GM20431 (cell line): Measurements from ENCODE around the gene KRT4.
"Not testable (repeated sequence)": the region's sequence is repeated elsewhere in the genome, so short reads cannot be mapped to it uniquely, and the experiment has no call there.

Experiments
- in situ Hi-C: fragments of 300-500 bp; cut with MseI, MboI; formaldehyde crosslinking; loops from one replicate; pipeline ENCODE4 v1.15.0; 2020; ENCODE audit warnings: low sequenced_read_pairs; ENCODE audit not compliant: unreplicated experiment

The KRT4 gene

GRCh38 chr12:52813885-52814709 lies at the start of gene KRT4:
TSS of gene KRT4 (minus strand) at chr12:52814116. CDS start at chr12:52814058, 58 bp downstream.
- in situ Hi-C loops = no loop called here

GRCh38 chr12:52862023-52862422 lies 48.1 kb upstream of the KRT4 start:
- in situ Hi-C loops = no loop called here

- in situ Hi-C loops = no loop called here
These were observed 47.6 kb upstream of the KRT4 start for GRCh38 chr12:52861511-52861910.

GRCh38 chr12:52860102-52860823 lies 46.3 kb upstream of the KRT4 start:
- in situ Hi-C loops = no loop called here

- in situ Hi-C loops = no loop called here
These were observed 43.6 kb upstream of the KRT4 start for GRCh38 chr12:52857500-52857899.

GRCh38 chr12:52856787-52857186 lies 42.9 kb upstream of the KRT4 start:
- in situ Hi-C loops = no loop called here

- in situ Hi-C loops = not testable (repeated sequence)
These were observed 42.2 kb upstream of the KRT4 start for GRCh38 chr12:52856077-52856476.

GRCh38 chr12:52851787-52852186 lies 37.9 kb upstream of the KRT4 start:
- in situ Hi-C loops = no loop called here

GRCh38 chr12:52850681-52851080 lies 36.8 kb upstream of the KRT4 start:
- in situ Hi-C loops = no loop called here

- in situ Hi-C loops = no loop called here
These were observed 35.6 kb upstream of the KRT4 start for GRCh38 chr12:52849511-52849910.

GRCh38 chr12:52848661-52849255 lies 34.8 kb upstream of the KRT4 start, which contains the start of gene KRT78:
TSS of gene KRT78 (minus strand) at chr12:52848994. CDS start at chr12:52848930, 64 bp downstream.
- in situ Hi-C loops = no loop called here

GRCh38 chr12:52847335-52848102 lies 33.6 kb upstream of the KRT4 start:
- in situ Hi-C loops = no loop called here

- in situ Hi-C loops = no loop called here
These were observed 32.5 kb upstream of the KRT4 start for GRCh38 chr12:52846356-52846970.

GRCh38 chr12:52845946-52846345 lies 32.0 kb upstream of the KRT4 start:
- in situ Hi-C loops = no loop called here

GRCh38 chr12:52844386-52844785 lies 30.5 kb upstream of the KRT4 start:
- in situ Hi-C loops = no loop called here

- in situ Hi-C loops = no loop called here
These were observed 25.7 kb upstream of the KRT4 start for GRCh38 chr12:52839436-52840105.

GRCh38 chr12:52838609-52839435 lies 24.9 kb upstream of the KRT4 start:
- in situ Hi-C loops = no loop called here
